KOPT-K1 (cell line): ENCODE data around the gene ZDHHC11B.
"Not testable (repeated sequence)": the region's sequence is repeated elsewhere in the genome, so short reads cannot be mapped to it uniquely, and the experiment has no call there.

Source experiments
- H3K27ac ChIP-seq: fragments of 200-600 bp; sonication (generic); 2 replicates; pipeline ENCODE4 v1.5.1; 2016; ENCODE audit warnings: antibody characterized with exemption, mild to moderate bottlenecking, low read depth, low read length; ENCODE audit not compliant: poor library complexity, severe bottlenecking
- H3K36me3 ChIP-seq: fragments of 200-600 bp; sonication (generic); 2 replicates; pipeline ENCODE4 v1.5.1; 2017; ENCODE audit warnings: antibody characterized with exemption, mild to moderate bottlenecking, low read length, moderate library complexity; ENCODE audit not compliant: insufficient read depth
- H3K9me3 ChIP-seq: fragments of 200-600 bp; sonication (generic); 2 replicates; pipeline ENCODE4 v1.5.1; 2017; ENCODE audit warnings: antibody characterized with exemption, low read length, mild to moderate bottlenecking; ENCODE audit not compliant: insufficient read depth, poor library complexity, severe bottlenecking

ZDHHC11B gene

DNA sequence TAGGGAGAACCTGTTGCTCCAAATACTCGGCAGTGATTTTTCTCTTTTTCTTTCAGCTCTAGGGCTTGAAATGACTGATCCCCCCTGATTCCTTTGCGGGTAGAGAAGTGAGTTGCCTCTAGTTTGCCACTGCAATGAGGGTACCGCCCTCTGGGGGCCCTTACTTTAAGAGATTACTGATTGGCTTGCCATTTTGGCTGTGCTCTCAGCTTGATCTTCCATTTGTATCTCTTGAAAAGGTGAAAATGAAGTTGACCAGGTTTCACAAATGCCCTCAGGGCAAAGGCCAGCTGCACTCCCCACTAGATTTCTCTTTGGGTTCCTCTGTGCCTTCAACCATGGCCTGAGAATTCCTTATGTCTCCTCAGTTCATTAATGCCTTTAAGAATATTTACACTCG, 13.5 kb upstream of the ZDHHC11B start:
- H3K27ac ChIP-seq, H3K36me3 ChIP-seq, H3K9me3 ChIP-seq: not testable (repeated sequence)

DNA sequence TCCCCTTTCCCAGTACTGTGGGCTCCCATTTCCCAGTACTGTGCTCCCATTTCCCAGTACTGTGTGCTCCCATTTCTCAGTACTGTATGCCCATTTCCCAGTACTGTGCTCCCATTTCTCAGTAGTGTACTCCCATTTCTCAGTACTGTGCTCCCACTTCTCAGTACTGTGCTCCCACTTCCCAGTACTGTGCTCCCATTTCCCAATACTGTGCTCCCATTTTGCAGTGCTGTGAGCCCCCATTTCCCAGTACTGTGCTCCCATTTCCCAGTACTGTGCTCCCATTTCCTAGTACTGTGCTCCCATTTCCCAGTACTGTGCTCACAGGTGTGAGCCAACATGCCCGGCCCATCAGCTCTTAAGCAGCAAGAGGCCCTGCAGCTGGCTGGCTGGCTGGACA, 11.3 kb upstream of the ZDHHC11B start:
- not testable (repeated sequence) for H3K36me3 ChIP-seq, H3K27ac ChIP-seq, H3K9me3 ChIP-seq

DNA sequence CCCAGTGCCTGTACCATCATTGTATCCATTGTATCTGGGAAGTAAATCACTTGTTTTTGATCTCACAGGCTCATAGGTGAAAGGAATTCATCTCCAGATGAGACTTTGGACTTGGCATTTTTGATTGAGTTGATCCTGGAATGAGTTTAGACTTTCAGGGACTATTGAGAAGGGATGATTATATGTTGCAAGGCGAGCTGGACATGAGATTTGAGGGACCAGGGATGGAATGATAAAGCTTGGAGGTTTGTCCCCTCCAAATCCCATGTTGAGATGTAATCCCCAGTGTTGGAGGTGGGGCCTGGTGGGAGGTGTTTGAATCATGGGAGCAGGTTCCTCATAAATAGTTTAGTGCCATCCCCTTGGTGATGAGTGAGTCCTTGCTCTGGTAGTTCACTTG, 10.4 kb upstream of the ZDHHC11B start:
- not testable (repeated sequence) for H3K36me3 ChIP-seq, H3K9me3 ChIP-seq, H3K27ac ChIP-seq

DNA sequence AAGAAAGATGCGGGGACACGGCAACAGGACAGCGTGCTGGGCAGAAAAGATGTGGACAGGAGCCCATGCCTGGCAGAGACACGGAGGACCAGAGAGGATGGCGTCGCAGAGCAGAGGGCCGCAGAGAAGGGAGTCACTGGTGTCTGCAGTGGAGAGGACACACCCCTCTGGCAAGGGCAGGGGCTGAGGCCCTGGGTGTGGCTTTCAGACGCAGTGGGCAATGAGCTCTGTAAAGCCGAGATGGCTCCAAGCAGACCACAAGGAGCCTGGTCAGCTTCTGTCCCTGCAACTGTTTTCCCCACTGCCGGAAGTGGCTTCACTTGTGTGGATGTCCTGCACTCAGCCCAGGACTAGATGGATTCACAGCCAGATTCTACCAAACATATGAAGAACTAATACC, 4.2 kb upstream of the ZDHHC11B start:
- not testable (repeated sequence) for H3K36me3 ChIP-seq, H3K27ac ChIP-seq, H3K9me3 ChIP-seq

DNA sequence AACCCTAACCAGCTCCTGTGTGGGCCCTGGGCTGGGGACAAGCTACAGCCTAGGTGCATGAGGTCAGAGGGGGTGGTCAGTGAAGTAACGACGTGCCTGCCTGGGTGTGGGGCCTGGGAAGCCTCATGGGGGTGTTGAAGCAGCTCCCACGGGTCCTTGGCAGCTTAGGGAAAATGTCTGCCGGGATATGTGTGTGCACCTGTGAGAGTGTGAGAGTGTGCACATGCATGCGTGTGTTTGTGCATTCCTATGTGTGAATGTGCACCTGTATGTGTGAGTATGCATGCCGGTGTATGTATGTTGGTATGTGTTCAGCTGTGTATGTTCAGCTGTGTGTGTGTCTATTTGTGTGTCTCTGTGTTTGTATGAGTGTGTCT, 3.3 kb upstream of the ZDHHC11B start:
- H3K36me3 ChIP-seq, H3K27ac ChIP-seq, H3K9me3 ChIP-seq: not testable (repeated sequence)

DNA sequence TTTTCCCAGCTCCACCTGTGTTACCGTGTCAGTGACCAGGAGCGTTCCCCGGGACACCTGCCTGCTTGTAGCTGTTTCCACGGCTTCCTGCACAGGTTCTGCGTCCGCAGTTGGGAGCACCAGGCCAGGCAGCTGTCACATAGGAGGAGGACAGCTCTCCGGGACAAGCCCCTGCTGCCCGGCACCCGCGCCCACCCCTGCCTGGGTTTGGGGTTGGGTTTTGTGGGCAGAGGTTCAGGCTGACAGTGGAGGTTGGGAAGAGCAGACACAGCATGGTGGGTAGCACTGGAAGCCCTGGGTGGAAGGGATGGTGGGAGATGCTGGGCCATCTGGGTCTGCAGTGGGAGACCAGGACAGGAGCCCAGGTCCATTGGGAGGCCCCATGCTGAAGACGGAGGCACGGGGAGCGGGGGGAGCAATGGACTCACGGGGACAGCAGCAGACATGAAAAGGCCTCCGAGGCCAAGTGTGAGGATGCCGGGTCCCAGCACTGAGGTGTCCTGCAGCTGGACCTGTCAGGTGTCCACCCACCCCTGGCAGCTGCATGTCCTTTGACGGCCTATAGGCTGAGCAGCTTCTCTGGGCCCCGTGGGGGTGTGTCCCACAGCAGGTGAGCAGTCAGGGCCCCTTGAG, 2.8 kb upstream of the ZDHHC11B start:
- not testable (repeated sequence) for H3K36me3 ChIP-seq, H3K9me3 ChIP-seq, H3K27ac ChIP-seq

DNA sequence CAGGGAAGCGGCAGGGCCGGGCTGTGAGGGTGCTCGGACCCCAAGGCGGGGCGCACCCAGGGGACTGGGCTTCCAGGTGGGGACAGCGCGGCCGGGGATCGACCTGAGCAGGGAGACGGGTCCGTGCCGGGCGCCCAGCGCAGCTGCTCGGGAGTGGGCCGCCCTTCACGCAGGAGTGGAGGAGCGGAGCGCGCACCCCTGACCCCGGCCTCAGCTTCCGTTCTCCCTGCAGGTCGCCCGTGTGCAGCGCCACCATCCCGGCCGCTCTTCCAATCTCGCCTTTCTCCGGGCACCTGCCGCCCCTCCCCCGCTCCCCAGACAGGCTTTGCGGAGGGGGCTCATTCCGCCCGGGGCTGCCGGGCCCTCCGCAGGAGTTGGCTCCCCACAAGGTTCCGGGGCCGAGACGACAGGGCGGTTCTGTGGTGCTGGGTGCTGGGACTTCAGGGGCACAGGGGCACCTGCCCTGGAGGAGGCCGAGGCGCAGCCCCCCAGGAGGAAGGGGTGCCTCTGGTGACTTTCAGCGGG, 714 bp upstream of the ZDHHC11B start:
- H3K9me3 ChIP-seq, H3K36me3 ChIP-seq, H3K27ac ChIP-seq: not testable (repeated sequence)

DNA sequence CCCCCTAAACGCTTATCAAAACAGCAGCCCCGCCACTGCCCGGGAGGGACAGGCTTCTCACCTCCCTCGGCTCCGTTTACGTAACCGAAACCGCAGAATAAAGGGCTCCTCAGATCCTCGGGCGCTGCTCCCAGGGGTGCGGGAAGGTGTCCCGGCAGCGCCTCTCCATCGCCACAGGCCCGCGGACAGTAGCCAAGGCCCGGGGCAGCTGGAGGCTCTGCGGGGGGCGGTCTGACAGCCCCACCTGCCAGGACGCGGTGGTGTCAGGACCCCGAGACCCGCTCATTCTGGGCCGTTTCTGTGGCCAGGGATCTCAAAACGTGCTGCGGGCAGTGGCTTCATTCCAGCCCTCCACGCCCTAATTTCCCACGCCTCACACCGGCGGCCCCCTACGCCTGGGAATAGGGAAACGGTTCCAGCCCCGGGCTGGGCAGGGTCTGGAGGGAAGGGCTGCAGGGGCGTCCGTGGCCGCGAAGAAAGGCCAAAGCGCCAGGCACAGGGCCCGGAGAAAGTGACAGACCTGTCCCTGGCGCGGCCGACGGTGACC, 575 bp downstream of the ZDHHC11B start:
- H3K27ac ChIP-seq, H3K36me3 ChIP-seq, H3K9me3 ChIP-seq: not testable (repeated sequence)

DNA sequence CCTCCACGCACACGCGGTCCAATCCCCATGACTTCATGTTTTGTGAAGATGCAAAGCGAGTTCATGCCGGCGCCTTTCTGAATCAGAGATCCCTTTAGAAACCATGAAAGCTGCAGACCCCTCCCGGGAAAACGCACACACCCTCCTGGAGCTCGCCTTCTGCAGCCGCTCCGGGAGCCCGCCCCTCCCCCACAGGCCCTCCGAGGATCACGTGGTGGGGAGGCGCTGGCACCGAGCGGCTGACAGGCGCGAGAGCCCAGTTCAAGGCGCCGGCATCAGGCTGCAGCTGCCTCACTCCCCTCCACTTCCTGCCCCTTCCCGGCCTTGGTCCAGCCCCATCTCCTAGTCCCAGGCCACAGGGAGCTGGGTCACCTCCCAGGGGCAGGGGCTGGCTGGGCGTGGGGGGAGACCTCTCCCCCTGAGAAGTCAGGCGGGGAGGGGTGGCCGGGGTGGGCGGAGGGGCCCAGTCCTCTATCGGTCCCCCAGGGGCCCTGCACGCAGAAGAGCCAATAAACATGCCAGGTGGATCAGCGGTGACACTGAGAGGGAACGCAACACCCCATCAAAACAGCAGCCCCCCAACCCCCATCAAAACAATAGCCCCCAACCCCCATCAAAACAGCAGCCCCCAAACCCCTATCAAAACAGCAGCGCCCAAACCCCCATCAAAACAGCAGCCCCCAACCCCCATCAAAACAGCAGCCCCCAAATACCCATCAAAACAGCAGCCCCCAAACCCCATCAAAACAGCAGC, 1.3 kb downstream of the ZDHHC11B start:
- not testable (repeated sequence) for H3K36me3 ChIP-seq, H3K9me3 ChIP-seq, H3K27ac ChIP-seq

DNA sequence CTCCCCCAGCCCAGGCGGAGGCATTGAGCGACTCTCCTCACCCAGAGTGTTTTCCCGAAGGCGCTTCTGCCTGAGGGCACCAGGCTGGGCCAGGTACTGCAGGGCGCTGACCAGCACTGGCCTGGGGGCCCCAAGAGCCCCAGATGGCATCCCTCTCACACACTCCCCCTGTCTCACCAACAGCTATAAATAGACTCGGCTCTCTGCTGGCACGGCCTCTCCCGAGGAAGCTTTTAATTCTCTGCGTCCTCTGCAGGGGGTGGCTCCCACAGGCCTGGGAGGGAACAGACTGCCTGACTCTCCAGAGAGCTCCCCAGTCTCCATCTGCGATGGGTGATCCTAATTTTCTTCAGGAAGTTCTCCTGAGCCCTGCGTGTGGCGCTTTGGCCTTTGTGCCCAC, 2.2 kb downstream of the ZDHHC11B start:
- H3K27ac ChIP-seq, H3K9me3 ChIP-seq, H3K36me3 ChIP-seq: not testable (repeated sequence)

DNA sequence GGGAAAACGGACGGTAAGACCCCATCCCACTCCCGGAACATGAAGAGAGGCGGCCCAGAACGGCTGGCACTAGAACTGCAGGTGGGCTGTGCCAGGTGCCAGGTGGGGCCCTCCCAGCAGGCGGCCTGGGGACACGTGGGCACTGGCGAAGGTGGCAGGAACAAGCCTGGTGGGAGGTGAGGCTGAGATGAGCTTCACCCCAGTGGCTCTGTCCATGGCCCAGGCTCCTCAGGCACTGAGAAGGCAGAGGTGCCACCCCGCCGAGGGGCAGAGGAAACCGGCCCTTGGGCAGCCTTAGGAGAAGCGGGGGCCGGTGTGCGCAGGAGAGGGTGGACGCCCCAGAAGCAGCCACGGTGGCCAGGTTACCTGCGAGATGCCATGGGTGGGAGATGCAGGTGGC, 4.0 kb downstream of the ZDHHC11B start:
- H3K36me3 ChIP-seq, H3K9me3 ChIP-seq, H3K27ac ChIP-seq: not testable (repeated sequence)

DNA sequence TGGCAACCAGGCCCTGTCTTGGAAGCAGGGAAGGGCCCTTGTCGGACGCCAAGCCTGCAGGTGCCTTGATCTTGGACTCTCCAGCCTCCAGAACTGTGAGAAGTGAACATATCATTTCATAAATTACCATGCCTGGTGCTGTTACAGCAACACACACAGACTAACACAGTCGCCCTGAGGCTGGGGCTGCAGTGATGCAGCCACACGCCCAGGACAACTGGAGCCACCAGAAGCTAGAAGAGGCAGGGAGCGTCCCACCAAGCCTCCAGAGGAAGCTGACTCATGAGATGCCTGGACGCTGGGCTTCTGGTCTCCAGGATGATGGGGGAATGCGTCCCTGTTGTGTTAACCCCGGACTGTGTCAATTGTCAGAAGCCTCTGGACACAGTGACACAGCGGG, 5.6 kb downstream of the ZDHHC11B start:
- H3K9me3 ChIP-seq, H3K27ac ChIP-seq, H3K36me3 ChIP-seq: not testable (repeated sequence)

DNA sequence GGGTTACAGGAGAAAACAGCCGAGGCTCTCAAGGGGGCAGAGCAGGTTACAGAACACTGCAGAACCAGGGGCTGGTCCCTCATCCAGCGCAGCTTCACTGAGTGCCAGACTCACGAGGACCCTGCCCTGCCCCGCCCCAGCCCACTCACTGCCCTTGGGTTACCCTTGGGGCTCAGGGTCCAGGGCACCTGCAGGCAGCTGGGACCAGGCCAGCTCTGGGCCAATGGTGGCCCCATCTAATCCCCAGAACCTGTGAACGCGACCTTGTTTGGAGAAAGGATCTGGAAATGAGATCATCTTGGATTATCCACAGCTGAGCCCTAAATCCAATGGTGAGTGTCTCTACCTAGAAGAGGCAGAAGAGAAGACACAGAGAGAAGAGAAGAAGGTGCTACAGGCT, 6.1 kb downstream of the ZDHHC11B start:
- not testable (repeated sequence) for H3K36me3 ChIP-seq, H3K9me3 ChIP-seq, H3K27ac ChIP-seq

DNA sequence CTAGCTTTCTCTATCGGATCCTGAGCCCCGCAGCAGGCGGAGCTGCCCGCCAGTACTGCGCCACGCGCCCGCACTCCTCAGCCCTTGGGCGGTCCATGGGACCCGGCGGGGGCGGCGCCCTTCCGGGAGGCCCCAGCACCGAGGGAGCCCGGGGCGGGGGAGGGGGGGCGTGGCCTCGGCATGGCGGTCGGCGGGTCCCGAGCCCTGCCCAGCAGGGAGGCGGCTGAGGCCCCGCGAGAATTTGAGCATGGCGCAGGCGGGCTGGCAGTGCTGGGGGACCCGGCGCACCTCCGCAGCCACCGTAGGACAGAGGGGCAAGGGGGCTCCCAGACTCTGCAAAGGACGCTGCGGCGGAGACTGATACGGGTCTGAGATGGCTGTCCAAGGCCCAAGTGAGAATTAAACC, 6.8 kb downstream of the ZDHHC11B start:
- no peaks in the 10 kb centered on the region for H3K36me3 ChIP-seq
- H3K27ac ChIP-seq, result no peak overlapping the region
- H3K9me3 ChIP-seq, result no peaks in the 10 kb centered on the region

DNA sequence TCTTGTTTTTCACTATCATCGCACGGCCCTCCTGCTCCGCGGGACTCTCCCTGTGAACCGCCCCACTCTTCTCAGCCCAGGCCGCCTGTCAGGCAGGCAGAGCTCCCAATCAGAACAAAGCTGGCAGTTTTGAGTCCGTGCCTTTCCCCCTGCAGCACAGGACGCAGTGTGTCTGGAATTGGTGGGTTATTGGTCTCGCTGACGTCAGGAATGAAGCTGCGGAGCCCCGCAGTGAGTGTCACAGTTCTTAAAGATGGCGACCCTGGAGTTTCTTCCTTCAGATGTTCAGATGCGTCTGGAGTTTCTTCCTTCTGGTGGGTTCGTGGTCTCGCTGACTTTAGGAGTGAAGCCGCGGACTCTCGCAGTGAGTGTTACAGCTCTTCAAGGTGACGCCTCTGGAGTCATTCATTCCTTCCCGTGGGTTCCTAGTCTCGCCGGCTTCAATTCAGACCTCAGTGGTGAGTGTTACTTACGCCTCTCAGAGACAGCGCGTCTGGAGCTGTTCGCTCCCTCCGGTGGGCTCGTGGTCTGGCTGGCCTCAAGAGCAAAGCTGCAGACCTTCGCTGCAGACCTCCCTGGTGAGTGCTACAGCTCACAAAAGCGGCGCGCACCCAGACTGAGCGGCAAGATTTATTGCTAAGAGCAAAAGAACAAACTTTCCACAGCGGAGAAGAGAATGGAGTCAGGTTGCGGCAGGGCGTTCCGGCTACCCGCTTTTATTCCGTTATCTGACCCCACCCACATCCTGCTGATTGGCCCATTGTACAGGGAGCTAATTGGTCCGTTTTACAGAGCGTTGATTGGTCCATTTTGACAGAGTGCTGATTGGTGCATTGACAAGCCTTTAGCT, 7.4 kb downstream of the ZDHHC11B start:
- no peaks in the 10 kb centered on the region for H3K36me3 ChIP-seq
- no peak overlapping the region for H3K27ac ChIP-seq
- no peaks in the 10 kb centered on the region for H3K9me3 ChIP-seq
